MM.1S (cell line): ENCODE measurements around the gene THSD7B.

ENCODE experiments used
- DNase-seq: peaks from one replicate; pipeline ENCODE4 v3.0.0-alpha.2; 2015
- H2AFZ ChIP-seq: fragments of 300-600 bp; sonication (generic); 2 replicates; pipeline ENCODE4 v1.6.0; 2016; ENCODE audit warnings: antibody characterized with exemption, low read length
- H3F3A ChIP-seq: fragments of 300-600 bp; sonication (generic); 2 replicates; pipeline ENCODE4 v1.6.1; 2016; ENCODE audit warnings: mild to moderate bottlenecking, antibody characterized with exemption, low read length, moderate library complexity, mixed read lengths; ENCODE audit not compliant: insufficient read depth
- H3K27ac ChIP-seq: fragments of 300-600 bp; sonication (generic); 2 replicates; pipeline ENCODE4 v1.5.1; 2016; ENCODE audit warnings: mild to moderate bottlenecking, low read length
- H3K27me3 ChIP-seq: fragments of 300-600 bp; sonication (generic); replicated peaks from 2 replicates; pipeline ENCODE4 v1.6.0; 2016; ENCODE audit warnings: low read length; ENCODE audit not compliant: insufficient read depth
- H3K36me3 ChIP-seq: fragments of 300-600 bp; sonication (generic); replicated peaks from 2 replicates; pipeline ENCODE4 v1.6.1; 2016; ENCODE audit warnings: mild to moderate bottlenecking, low read length, mixed read lengths; ENCODE audit not compliant: insufficient read depth
- H3K4me1 ChIP-seq: fragments of 300-600 bp; sonication (generic); 2 replicates; pipeline ENCODE4 v1.6.1; 2016; ENCODE audit warnings: low read length, mixed read lengths
- H3K4me2 ChIP-seq: fragments of 300-600 bp; sonication (generic); 2 replicates; pipeline ENCODE4 v1.6.0; 2016; ENCODE audit warnings: low read depth, low read length
- H3K4me3 ChIP-seq: fragments of 300-600 bp; sonication (generic); 2 replicates; pipeline ENCODE4 v1.5.1; 2016; ENCODE audit warnings: low read length, mixed read lengths
- H3K79me2 ChIP-seq: fragments of 300-600 bp; sonication (generic); 2 replicates; pipeline ENCODE4 v1.6.1; 2016; ENCODE audit warnings: mixed run types, low read length, mixed read lengths
- H3K9ac ChIP-seq: fragments of 300-600 bp; sonication (generic); 2 replicates; pipeline ENCODE4 v1.6.1; 2016; ENCODE audit warnings: low read length, mixed read lengths
- H3K9me2 ChIP-seq: fragments of 300-600 bp; sonication (generic); replicated peaks from 2 replicates; pipeline ENCODE4 v1.6.1; 2016; ENCODE audit warnings: mild to moderate bottlenecking, low read length, mixed read lengths; ENCODE audit not compliant: insufficient read depth
- H3K9me3 ChIP-seq: fragments of 300-600 bp; sonication (generic); replicated peaks from 2 replicates; pipeline ENCODE4 v1.6.1; 2016; ENCODE audit warnings: mild to moderate bottlenecking, low read length, mixed read lengths; ENCODE audit not compliant: insufficient read depth
- H4K20me1 ChIP-seq: fragments of 300-600 bp; sonication (generic); 2 replicates; pipeline ENCODE4 v1.6.1; 2016; ENCODE audit warnings: mild to moderate bottlenecking, low read length, moderate library complexity, mixed read lengths; ENCODE audit not compliant: insufficient read depth
- EZH2 ChIP-seq: fragments of 300-600 bp; sonication (generic); optimal IDR thresholded peaks from 2 replicates; pipeline ENCODE3; 2017; ENCODE audit warnings: low read depth, mild to moderate bottlenecking, antibody characterized with exemption, low read length, mixed read lengths
- EZH2phosphoT487 ChIP-seq: fragments of 300-600 bp; sonication (generic); IDR thresholded peaks from 2 replicates; pipeline ENCODE4 v1.6.1; 2018; ENCODE audit warnings: antibody characterized with exemption, low read length
- TF ChIP-seq, protein P1 (sequence below): fragments of 300-600 bp; sonication (generic); IDR thresholded peaks from 2 replicates; pipeline ENCODE4 v1.5.1; 2016; ENCODE audit warnings: antibody characterized with exemption, low read length, mixed read lengths

Gene THSD7B

DNA sequence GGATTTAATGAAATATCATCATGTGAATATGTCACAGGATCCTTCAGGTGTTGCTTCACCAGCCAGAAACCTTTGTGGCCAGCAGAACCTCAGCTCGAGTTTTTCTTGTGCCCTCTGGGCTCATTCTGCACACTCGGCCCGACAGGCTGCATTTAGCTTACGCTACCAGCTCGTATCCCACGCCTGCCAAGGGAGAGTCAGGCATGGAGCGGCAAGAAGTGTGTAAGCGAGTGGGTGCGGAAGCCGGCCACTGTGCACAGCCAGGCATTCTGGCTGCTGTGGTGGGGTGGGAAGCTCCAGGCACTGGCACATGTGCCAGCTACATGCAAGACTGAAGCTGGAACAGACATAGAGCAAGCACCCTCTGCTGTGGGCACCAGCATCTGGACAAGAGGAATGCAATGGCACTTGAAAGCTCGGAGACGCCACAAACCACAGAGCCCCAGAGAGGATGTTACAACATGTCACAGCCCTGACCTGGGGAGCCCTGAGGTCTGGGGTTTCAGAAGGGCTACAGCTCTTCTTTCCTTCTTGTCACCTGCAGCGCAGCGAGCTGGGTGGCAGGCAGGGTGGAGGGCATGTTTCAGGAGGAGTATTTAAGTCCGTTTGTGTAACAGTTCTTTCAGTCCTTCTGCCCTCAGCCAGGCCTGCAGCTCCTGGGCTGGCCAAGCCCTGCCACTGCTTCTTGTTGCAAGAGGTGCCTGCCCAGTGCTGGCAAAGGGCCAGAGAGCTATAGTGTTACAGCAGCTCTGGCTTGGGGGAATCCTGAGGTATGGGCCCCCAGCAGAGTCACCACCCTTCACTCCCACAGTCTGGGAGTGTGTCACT lies 941.7 kb downstream of the THSD7B start:
- Histone ChIP-seq H3K27ac (no peak overlapping the region), H3K27me3 (no peaks in the 10 kb centered on the region)
- DNase-seq = peak; percentile 83

DNA sequence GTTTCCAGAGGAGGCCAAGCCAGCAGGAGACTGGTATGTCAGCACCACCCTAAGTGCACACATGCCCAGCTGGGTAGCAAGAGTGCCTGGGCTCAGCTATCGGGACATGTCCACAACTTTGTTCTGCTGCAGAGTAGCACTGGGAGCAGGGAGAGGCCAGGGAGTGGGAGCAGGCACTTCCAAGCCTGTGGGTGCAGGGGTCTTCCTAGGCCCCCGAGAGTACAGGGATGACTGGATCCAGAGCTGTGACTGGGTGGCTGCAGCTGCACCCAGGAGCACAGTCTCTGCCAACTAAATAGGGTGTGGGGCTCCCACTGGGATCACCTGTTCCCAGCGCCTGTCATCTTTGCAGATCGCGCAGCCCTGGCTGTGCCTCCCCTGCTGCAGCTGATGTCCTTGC lies 943.0 kb downstream of the THSD7B start:
- Histone ChIP-seq H3K4me1 (no peaks in the 10 kb centered on the region), H3K36me3 (no peaks in the 10 kb centered on the region), H3K27ac (no peak overlapping the region), H3K4me2 (no peak overlapping the region), H3K9me3 (no peaks in the 10 kb centered on the region), H2AFZ (no peak overlapping the region), H3K27me3 (no peaks in the 10 kb centered on the region), H3K9ac (no peak overlapping the region), H3F3A (no peaks in the 10 kb centered on the region), H4K20me1 (no peaks in the 10 kb centered on the region), H3K79me2 (no peaks in the 10 kb centered on the region), H3K9me2 (no peaks in the 10 kb centered on the region), H3K4me3 (no peak overlapping the region)
- TF ChIP-seq EZH2phosphoT487 = no peak
- TF ChIP-seq, protein P1, sequence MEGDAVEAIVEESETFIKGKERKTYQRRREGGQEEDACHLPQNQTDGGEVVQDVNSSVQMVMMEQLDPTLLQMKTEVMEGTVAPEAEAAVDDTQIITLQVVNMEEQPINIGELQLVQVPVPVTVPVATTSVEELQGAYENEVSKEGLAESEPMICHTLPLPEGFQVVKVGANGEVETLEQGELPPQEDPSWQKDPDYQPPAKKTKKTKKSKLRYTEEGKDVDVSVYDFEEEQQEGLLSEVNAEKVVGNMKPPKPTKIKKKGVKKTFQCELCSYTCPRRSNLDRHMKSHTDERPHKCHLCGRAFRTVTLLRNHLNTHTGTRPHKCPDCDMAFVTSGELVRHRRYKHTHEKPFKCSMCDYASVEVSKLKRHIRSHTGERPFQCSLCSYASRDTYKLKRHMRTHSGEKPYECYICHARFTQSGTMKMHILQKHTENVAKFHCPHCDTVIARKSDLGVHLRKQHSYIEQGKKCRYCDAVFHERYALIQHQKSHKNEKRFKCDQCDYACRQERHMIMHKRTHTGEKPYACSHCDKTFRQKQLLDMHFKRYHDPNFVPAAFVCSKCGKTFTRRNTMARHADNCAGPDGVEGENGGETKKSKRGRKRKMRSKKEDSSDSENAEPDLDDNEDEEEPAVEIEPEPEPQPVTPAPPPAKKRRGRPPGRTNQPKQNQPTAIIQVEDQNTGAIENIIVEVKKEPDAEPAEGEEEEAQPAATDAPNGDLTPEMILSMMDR = no peak
- no peak for TF ChIP-seq EZH2
- DNase-seq = no peak

More for the DNA sequence above, 941.7 kb downstream of the THSD7B start:
- Histone ChIP-seq H3F3A (no peaks in the 10 kb centered on the region), H3K36me3 (no peaks in the 10 kb centered on the region), H3K79me2 (no peaks in the 10 kb centered on the region), H4K20me1 (no peaks in the 10 kb centered on the region), H3K4me1 (no peaks in the 10 kb centered on the region), H3K4me2 (no peak overlapping the region), H2AFZ (no peak overlapping the region), H3K9me2 (no peaks in the 10 kb centered on the region), H3K9me3 (no peaks in the 10 kb centered on the region), H3K4me3 (no peak overlapping the region), H3K9ac (no peak overlapping the region)
- TF ChIP-seq, protein P1 = no peak
- TF ChIP-seq EZH2 = no peak
- TF ChIP-seq EZH2phosphoT487 = no peak

DNA sequence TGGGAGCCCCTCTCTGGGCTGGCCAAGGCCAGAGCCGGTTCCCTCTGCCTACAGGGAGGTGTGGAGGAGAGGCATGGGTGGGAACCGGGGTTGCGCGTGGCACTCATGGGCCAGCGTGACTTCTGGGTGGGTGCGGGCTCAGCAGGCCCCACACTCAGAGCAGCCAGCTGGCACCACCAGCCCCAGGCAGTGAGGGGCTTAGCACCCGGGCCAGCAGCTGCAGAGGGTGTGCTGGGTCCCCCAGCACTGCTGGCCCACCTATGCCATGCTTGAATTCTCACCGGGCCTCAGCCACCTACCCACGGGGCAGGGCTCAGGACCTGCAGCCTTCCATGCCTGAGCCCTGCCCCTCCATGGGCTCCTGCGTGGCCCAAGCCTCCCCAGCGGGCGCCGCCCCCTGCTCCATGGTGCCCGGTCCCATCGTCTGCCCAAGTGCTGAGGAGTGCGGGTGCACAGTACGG lies 950.4 kb downstream of the THSD7B start:
- no peaks in the 10 kb centered on the region for H3K79me2 ChIP-seq
- no peak overlapping the region for H3K4me2 ChIP-seq
- no peaks in the 10 kb centered on the region for H3K9me2 ChIP-seq
- H3K27me3 ChIP-seq = no peaks in the 10 kb centered on the region
- TF ChIP-seq EZH2 (no peak), EZH2phosphoT487 (no peak)
- TF ChIP-seq, protein P1 = no peak
- no peak overlapping the region for H3K4me3 ChIP-seq
- H2AFZ ChIP-seq = no peak overlapping the region
- no peaks in the 10 kb centered on the region for H3K36me3 ChIP-seq
- DNase-seq = no peak
- H4K20me1 ChIP-seq = no peaks in the 10 kb centered on the region
- no peak overlapping the region for H3K27ac ChIP-seq
- H3K4me1 ChIP-seq = no peaks in the 10 kb centered on the region
- no peaks in the 10 kb centered on the region for H3K9me3 ChIP-seq
- H3K9ac ChIP-seq = no peak overlapping the region
- H3F3A ChIP-seq = no peaks in the 10 kb centered on the region
